HG03520 (cell line): ENCODE measurements around the gene HOXB13.
"Not testable (repeated sequence)": the region's sequence is repeated elsewhere in the genome, so short reads cannot be mapped to it uniquely, and the experiment has no call there.

Experiments used
- ATAC-seq: cut with Tn5 transposase; IDR thresholded peaks from one replicate; pipeline ENCODE4 v1.9.1; 2021; ENCODE audit warnings: mild to moderate bottlenecking, moderate library complexity; ENCODE audit not compliant: unreplicated experiment

HOXB13 gene

GRCh38 chr17:48726916-48727286, 1.6 kb downstream of the HOXB13 start:
- ATAC-seq = no peak

GRCh38 chr17:48726114-48726915, 2.2 kb downstream of the HOXB13 start:
- no peak for ATAC-seq

- no peak for ATAC-seq
These were observed 3.1 kb downstream of the HOXB13 start for GRCh38 chr17:48725288-48726064.

DNA sequence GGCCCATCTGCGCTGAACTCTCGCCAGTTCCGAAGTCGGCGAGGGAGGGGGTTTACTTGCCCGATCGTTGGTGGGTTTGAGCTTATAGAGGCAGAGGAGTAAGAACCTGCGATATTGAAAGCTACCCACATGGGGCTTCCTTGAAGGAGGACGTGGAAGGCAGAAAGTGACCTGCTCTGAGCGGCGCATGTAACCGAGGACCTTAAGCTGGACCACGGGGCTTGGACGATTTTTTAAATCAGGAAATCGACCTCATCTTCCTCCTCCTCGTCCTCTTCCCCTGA, 3.6 kb downstream of the HOXB13 start:
- no peak for ATAC-seq

GRCh38 chr17:48724251-48725003, 4.1 kb downstream of the HOXB13 start:
- no peak for ATAC-seq

GRCh38 chr17:48723423-48724250, 4.9 kb downstream of the HOXB13 start:
- ATAC-seq = no peak

- ATAC-seq = no peak
These were observed 5.6 kb downstream of the HOXB13 start, which contains the start of gene PRAC2 for GRCh38 chr17:48722915-48723422. Gene PRAC2, plus strand, starts transcription at chr17:48723185. Its CDS starts 1,226 bp downstream, at chr17:48724411.

DNA sequence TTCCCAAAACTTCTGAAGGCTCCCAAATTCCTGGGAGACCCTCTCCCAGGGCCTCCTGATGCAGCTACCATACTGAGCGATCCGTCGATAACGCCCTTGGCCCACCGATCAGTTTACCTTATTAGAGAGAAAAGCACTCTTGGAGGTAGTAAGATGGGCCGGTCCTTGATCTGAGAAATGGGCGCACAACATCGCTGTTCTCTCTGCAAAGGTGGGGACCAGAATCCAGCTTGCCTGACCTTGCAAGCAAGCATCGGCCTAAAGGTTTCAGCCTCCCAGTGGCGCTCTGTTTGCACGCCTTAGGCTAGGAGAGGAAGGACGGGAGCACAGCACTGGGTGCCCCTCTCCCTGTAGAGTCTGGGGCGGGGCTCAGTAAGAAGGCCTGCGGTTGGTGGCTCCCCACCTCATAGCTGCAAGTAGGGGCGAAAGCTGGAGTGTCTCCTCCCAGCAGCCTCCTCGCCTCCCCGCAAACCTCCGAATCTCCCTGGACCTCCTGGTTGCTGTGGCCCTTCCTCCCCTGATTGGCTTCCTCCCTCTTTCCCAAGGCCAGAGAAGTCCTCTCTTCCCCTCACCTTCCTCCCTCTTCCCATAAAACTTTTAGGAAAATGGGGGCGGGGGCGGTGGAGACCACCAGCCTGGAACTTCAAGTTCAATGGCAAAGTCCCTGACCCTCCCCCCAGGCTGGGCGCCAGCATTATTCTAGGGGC, 6.2 kb downstream of the HOXB13 start, which contains the start of gene PRAC1:
Gene PRAC1 (minus strand): TSS at position 318 of the 707 bp plus-strand sequence. CDS start 126 bp downstream, at position 192.
- ATAC-seq = no peak

GRCh38 chr17:48721009-48721402, 7.5 kb downstream of the HOXB13 start:
- ATAC-seq = no peak

DNA sequence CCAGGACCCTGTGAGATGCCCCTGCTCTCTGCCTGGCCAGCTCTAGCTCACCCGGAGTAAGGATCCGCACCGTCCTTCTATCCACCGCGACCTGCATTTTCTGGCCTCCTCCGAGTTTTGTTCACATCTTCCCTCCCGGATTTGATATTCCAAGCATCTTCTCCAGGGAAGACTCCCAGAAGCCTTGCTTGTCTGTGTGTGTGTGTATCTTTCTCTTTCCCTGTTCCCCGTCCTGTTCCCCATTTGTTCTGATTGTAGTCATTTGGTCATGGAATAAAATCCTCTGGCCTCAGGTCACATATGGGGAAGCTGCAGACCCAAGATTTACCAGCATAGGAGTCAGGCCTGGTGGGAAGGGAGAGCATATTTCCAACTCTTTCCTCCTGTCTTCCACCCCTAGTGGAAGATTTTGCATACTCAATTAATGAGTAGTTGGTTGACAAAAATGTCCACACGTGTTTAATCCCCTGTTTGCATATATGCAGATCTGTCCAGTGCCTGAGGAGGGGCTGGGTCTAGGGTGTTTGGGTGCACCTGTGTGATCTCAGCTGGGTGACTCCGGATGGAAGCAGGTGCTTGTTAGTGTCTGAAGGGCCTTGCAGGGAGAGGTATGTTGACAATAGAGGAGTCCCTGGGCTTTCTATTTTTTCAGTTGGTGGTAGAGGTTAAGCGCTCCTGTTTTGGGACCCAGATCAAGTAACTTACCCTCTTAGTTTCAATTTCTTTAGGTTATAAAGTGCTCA, 8.1 kb downstream of the HOXB13 start:
- no peak for ATAC-seq

GRCh38 chr17:48719642-48720265, 8.8 kb downstream of the HOXB13 start:
- no peak for ATAC-seq

GRCh38 chr17:48718761-48719641, 9.5 kb downstream of the HOXB13 start:
- no peak for ATAC-seq

- no peak for ATAC-seq
These were observed 10.3 kb downstream of the HOXB13 start for GRCh38 chr17:48718227-48718760.

DNA sequence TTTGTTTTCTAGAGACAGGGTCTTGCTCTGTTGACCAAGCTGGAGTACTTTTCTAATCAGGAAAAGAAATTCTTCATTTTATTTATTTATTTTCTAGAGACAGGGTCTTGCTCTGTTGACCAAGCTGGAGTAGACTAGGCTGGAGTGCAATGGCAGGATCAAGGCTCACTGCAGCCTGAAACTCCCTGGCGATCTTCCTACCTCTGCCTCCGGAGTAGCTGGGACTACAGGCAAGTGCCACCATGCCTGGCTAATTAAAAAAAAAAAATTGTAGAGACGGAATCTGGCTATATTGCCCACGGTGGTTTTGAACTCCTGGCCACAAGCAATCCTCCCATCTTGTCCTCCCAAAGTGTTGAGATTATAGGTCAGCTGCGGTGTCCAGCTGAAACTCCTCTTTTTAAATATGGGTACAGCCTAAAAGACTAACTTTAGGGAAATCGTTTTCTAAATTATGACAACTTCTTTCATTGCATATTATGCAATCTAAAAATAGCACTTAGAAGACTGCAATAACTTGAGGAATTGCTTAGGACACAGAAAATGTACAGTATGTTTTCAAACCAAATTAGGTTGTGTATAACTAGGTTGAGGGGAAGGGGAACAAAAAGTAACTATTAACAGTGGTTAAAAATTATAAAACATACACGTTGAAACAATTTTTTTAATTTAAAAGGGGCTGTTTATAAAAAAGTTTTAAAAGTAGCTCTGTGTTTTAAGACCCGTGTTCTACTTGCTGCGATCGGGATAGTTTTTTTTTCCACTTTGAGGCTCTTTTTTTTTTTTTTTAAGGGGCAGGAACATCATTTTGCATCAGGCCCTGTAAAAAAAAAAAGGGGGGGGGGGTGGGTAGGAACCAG, 11.0 kb downstream of the HOXB13 start:
- ATAC-seq = no peak

- ATAC-seq = not testable (repeated sequence)
These were observed 12.0 kb downstream of the HOXB13 start for GRCh38 chr17:48716549-48716948.
